Measurements from ENCODE around the gene BMPR2. TPM values are rescaled to one million over a fixed set of nuclear protein-coding genes. Genes with fewer than 3 reads are reported as not detected.

BMPR2 gene
- total and polyA plus RNA-seq, 2 donors (not counting 1 experiment from before 2014, with no cell fraction given): 3.1 to 24.6 TPM

- H3K9me3 ChIP-seq (ENCODE audit: control extremely low read depth in 1 of 3, control insufficient read depth in 2 of 3, insufficient read depth in 1 of 3, low read length in 2 of 3): no peaks in the 10 kb centered on the region
- peak; percentile 50 for DNase-seq
- H3K79me2 ChIP-seq (ENCODE audit: control insufficient read depth, insufficient read depth, low read length): peaks cover 33% of the 10 kb centered on the region
- ChIA-PET CTCF (interaction anchor here (0.6 kb wide), 1 partner anchor 17 kb away, joined by 3 read pairs; no protein-coding TSS in a partner anchor), POLR2A (interaction anchor here (0.8 kb wide), 1 partner anchor 10 kb away, joined by 6 read pairs; no protein-coding TSS in a partner anchor)
- no peaks in the 10 kb centered on the region for H4K20me1 ChIP-seq (ENCODE audit: control insufficient read depth, insufficient read depth, low read length, poor library complexity, severe bottlenecking)
- H3K27me3 Mint-ChIP-seq: no peaks in the 10 kb centered on the region
- H3K27ac Mint-ChIP-seq: peak overlapping the region; percentile 93
- no peaks in the 10 kb centered on the region for H3K36me3 ChIP-seq (replicated peaks in 1 of 2; ENCODE audit: control extremely low read depth in 1 of 2, control insufficient read depth in 1 of 2, extremely low read depth in 1 of 2, insufficient read depth in 2 of 2, low read length in 1 of 2)
- intact Hi-C loops (cut with micrococcal nuclease): loop anchor here (2.0 to 10.0 kb wide), 9 partner anchors 110 to 1852 kb away; partner anchors contain the start of genes ALS2, BZW1, FZD7 and NBEAL1
- ATAC-seq (ENCODE audit: low read depth): no peak
- H3K9me3 Mint-ChIP-seq (ENCODE audit: insufficient read depth): no peaks in the 10 kb centered on the region
- H3K4me2 ChIP-seq (replicated peaks; ENCODE audit: low read depth, low read length, poor library complexity, severe bottlenecking): peak overlapping the region; percentile 86
- peak overlapping the region; percentile 98 for H3K4me3 Mint-ChIP-seq
- H3K4me1 ChIP-seq (ENCODE audit: control insufficient read depth in 2 of 2, insufficient read depth in 2 of 2, low read length in 2 of 2): peaks cover 13 to 24% of the 10 kb centered on the region in 2 donors
- WGBS (ENCODE audit: insufficient coverage): under 1% methylated on average over 20 of the region's 38 CpGs
- H3K4me3 ChIP-seq (ENCODE audit: control extremely low read depth in 1 of 5, extremely low read depth in 1 of 5, insufficient read depth in 1 of 5, low read depth in 2 of 5, low read length in 4 of 5): peak overlapping the region; percentile 72 to 96 (median 88)
- H2AFZ ChIP-seq (ENCODE audit: insufficient read depth, low read depth, low read length, poor library complexity, severe bottlenecking): peak overlapping the region; percentile 92
- H3K9ac ChIP-seq (ENCODE audit: low read length): peak overlapping the region; percentile 80
- peaks cover 32% of the 10 kb centered on the region for H3K4me1 Mint-ChIP-seq
- peak overlapping the region; percentile 0 to 67 for H3K27ac ChIP-seq (ENCODE audit: low read length in 2 of 2)
- no peak for TF ChIP-seq EZH2 (IDR thresholded peaks at IDR 0.05; ENCODE audit: borderline replicate concordance, insufficient read depth, low read depth, low read length, poor library complexity, severe bottlenecking)
- TF ChIP-seq, protein P1, sequence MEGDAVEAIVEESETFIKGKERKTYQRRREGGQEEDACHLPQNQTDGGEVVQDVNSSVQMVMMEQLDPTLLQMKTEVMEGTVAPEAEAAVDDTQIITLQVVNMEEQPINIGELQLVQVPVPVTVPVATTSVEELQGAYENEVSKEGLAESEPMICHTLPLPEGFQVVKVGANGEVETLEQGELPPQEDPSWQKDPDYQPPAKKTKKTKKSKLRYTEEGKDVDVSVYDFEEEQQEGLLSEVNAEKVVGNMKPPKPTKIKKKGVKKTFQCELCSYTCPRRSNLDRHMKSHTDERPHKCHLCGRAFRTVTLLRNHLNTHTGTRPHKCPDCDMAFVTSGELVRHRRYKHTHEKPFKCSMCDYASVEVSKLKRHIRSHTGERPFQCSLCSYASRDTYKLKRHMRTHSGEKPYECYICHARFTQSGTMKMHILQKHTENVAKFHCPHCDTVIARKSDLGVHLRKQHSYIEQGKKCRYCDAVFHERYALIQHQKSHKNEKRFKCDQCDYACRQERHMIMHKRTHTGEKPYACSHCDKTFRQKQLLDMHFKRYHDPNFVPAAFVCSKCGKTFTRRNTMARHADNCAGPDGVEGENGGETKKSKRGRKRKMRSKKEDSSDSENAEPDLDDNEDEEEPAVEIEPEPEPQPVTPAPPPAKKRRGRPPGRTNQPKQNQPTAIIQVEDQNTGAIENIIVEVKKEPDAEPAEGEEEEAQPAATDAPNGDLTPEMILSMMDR (IDR thresholded peaks at IDR 0.05): no peak
- H3K27me3 ChIP-seq (replicated peaks in 1 of 4; ENCODE audit: control extremely low read depth in 1 of 4, control insufficient read depth in 3 of 4, insufficient read depth in 4 of 4, low read length in 3 of 4): no peaks in the 10 kb centered on the region
Measured at GRCh38 chr2:202377207-202377761, 1.2 kb downstream of the BMPR2 start.

GRCh38 chr2:202378001-202378400 lies 1.9 kb downstream of the BMPR2 start:
- H3K9me3 ChIP-seq (ENCODE audit: control extremely low read depth in 1 of 3, control insufficient read depth in 2 of 3, insufficient read depth in 1 of 3, low read length in 2 of 3): no peaks in the 10 kb centered on the region
- no peaks in the 10 kb centered on the region for H3K27me3 Mint-ChIP-seq
- H3K36me3 ChIP-seq (replicated peaks in 1 of 2; ENCODE audit: control extremely low read depth in 1 of 2, control insufficient read depth in 1 of 2, extremely low read depth in 1 of 2, insufficient read depth in 2 of 2, low read length in 1 of 2): no peaks in the 10 kb centered on the region
- H3K27ac ChIP-seq (ENCODE audit: low read length in 2 of 2): peak overlapping the region in 1 of 2 donors; percentile 2
- H2AFZ ChIP-seq (ENCODE audit: insufficient read depth, low read depth, low read length, poor library complexity, severe bottlenecking): peak overlapping the region; percentile 92
- WGBS (ENCODE audit: insufficient coverage): no CpG with 5 or more reads among the region's 4 CpGs
- H3K4me3 Mint-ChIP-seq: peak overlapping the region; percentile 98
- POLR2A ChIA-PET: interaction anchor here (0.8 kb wide), 1 partner anchor 10 kb away, joined by 6 read pairs; no protein-coding TSS in a partner anchor
- no peaks in the 10 kb centered on the region for H3K27me3 ChIP-seq (replicated peaks in 1 of 4; ENCODE audit: control extremely low read depth in 1 of 4, control insufficient read depth in 3 of 4, insufficient read depth in 4 of 4, low read length in 3 of 4)
- H3K27ac Mint-ChIP-seq: peak overlapping the region; percentile 32
- H4K20me1 ChIP-seq (ENCODE audit: control insufficient read depth, insufficient read depth, low read length, poor library complexity, severe bottlenecking): no peaks in the 10 kb centered on the region
- no peak for ATAC-seq (ENCODE audit: low read depth)
- CTCF ChIA-PET: no interaction called here
- no peak for DNase-seq
- no peaks in the 10 kb centered on the region for H3K9me3 Mint-ChIP-seq (ENCODE audit: insufficient read depth)
- peaks cover 13 to 24% of the 10 kb centered on the region in 2 donors for H3K4me1 ChIP-seq (ENCODE audit: control insufficient read depth in 2 of 2, insufficient read depth in 2 of 2, low read length in 2 of 2)
- H3K4me2 ChIP-seq (replicated peaks; ENCODE audit: low read depth, low read length, poor library complexity, severe bottlenecking): peak overlapping the region; percentile 86
- H3K9ac ChIP-seq (ENCODE audit: low read length): peak overlapping the region; percentile 80
- intact Hi-C loops (cut with micrococcal nuclease): loop anchor here (5.0 to 10.0 kb wide), 6 partner anchors 143 to 1853 kb away; partner anchors contain the start of genes BZW1, FZD7, SGO2 and SUMO1
- peak overlapping the region in 4 of 5 experiments; percentile 72 to 96 (median 84) for H3K4me3 ChIP-seq (ENCODE audit: control extremely low read depth in 1 of 5, extremely low read depth in 1 of 5, insufficient read depth in 1 of 5, low read depth in 2 of 5, low read length in 4 of 5)
- peaks cover 32% of the 10 kb centered on the region for H3K4me1 Mint-ChIP-seq
- TF ChIP-seq, protein P1 (IDR thresholded peaks at IDR 0.05): no peak
- no peak for TF ChIP-seq EZH2 (IDR thresholded peaks at IDR 0.05; ENCODE audit: borderline replicate concordance, insufficient read depth, low read depth, low read length, poor library complexity, severe bottlenecking)
- H3K79me2 ChIP-seq (ENCODE audit: control insufficient read depth, insufficient read depth, low read length): peaks cover 35% of the 10 kb centered on the region
